OCI-LY1 (cell line): ENCODE data around the gene PSKH1.

Experiments used
- CTCF ChIP-seq: fragments of 200-600 bp; sonication (generic), shearing (Covaris generic); IDR thresholded peaks from 2 replicates; pipeline ENCODE4 v1.5.1; 2017; ENCODE audit warnings: mild to moderate bottlenecking, antibody characterized with exemption, low read length, moderate library complexity, mixed read lengths
- EZH2 ChIP-seq: fragments of 200-600 bp; sonication (generic), shearing (Covaris generic); IDR thresholded peaks from 2 replicates; pipeline ENCODE4 v1.8.0; 2017; ENCODE audit warnings: borderline replicate concordance, mixed run types, mild to moderate bottlenecking, antibody characterized with exemption, low read length, moderate library complexity, mixed read lengths

- TF ChIP-seq CTCF, result no peak
- TF ChIP-seq EZH2, result no peak
Measured at GRCh38 chr16:67944690-67945391, 51.8 kb downstream of the PSKH1 start.
